GM18508 (cell line): ENCODE results near the gene HAUS5.

ENCODE experiments used
- ATAC-seq: cut with Tn5 transposase; IDR thresholded peaks from one replicate; pipeline ENCODE4 v1.9.1; 2021; ENCODE audit warnings: moderate number of reproducible peaks; ENCODE audit not compliant: insufficient read depth, unreplicated experiment

Gene HAUS5

DNA sequence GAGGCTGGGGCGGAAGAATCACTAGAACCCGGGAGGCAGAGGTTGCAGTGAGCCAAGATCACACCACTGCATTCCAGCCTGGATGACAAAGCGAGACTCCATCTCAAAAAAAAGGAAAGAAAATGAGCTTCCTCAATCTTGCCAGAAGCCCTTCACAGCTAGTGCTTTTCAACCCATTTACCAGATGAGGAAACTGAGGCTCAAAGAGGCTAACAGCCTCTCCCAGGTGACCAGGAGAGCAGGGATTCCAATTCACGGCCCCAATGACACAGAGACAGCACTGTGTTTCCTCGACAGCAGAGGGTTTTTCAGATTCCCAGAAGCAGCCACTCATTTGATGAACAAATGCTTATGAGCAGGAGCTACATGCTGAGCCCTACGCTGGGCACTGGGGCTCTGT is 57.0 kb downstream of the HAUS5 start:
- ATAC-seq = no peak

DNA sequence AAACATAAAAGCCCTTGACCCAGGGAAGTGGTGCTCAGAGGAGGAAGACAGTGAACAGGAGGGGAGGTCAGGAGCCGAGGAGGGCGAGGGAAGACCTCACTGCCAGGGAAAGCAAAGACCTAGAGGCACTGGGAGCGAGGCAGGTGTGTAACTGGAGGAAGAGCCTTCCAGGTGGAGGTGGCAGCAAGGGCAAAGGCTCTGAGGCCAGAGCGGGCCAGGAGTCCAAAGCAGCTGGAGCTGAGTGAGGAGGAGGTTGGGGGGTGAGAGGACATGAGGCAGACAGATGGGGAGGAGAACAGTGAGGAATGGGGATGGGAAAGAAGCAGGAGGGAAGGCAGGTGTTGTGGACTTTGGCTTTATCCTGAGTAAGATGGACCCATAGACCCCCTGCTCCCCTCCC is 57.4 kb downstream of the HAUS5 start:
- ATAC-seq = no peak

DNA sequence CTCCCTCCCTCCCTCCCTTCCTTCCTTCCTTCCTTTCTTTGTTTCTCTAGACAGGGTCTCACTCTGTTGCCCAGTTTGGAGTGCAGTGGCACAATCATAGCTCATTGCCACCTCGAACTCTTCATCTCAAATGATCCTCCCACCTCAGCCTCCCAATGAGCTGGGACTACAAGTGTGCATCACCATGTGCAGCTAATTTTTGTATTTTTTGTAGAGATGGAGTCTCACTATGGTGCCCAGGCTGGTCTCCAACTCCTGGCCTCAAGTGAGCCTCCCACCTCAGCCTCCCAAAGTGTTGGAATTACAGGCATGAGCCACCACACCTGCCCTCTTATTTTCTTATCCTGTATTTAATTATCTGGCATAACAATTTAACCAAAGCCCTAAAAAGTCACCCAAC is 58.2 kb downstream of the HAUS5 start:
- ATAC-seq = no peak

DNA sequence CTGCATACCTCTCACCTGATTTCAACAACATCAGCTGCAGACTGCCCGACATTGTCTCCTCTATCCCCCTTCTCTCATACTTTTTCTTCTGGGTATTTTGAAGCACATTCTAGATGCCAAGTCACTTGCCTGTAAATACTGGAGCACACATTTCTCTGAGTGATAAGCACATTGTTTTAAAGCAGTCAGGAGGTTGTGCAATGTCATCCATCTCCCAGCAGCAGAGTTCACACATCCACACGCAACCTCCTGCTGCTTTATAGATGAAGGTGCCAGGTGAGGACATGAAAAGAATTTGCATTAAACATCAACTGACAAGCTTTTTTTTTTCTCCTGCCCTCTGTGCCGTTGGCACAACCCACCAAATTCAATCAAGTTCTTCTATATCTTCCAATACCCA is 59.3 kb downstream of the HAUS5 start:
- ATAC-seq = no peak

DNA sequence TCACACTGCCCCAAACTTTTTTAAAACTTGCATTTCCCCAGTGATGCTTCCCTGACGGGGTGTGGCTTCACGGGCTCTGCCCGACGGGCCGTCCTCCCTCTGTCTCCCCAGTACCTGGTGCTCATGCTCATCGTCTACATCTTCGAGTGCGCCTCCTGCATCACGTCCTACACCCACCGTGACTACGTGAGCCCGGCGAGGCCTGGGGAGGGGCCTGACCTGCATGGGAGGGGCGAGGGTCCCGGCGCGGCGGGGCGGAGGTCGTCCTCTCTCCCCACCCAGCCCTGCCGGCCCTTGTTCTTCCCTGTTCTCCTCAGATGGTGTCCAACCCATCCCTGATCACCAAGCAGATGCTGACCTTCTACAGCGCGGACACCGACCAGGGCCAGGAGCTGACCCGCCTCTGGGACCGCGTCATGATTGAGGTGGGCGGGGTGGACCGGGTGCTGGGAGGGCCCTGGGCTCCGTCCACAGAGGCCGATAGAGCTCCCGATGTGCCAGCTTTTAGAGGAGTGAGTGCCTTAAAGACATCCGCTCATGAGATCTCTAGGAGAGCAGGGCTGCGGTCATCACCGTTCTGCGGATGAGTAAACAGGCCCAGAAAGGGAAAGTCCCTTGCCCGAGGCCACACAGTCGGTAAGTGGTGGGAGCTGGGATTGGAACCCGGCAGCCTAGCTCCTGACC is 60.7 kb downstream of the HAUS5 start:
- ATAC-seq = no peak
